H1 (cell line): ENCODE measurements around the gene HSD17B1. TPM values are rescaled to one million over a fixed set of nuclear protein-coding genes. Genes with fewer than 3 reads are reported as not detected.

ENCODE experiments used
- CTCF ChIA-PET: fragments of 300-600 bp; sonication (Branson Sonifier 250); formaldehyde crosslinking; loops from one replicate; lab custom pipeline; 2021; ENCODE audit not compliant: partially characterized antibody; lab: Charles Lee
- POLR2A ChIA-PET: fragments of 300-600 bp; sonication (Branson Sonifier 250); formaldehyde crosslinking; loops from one replicate; lab custom pipeline; 2021; ENCODE audit warnings: inconsistent platforms; ENCODE audit not compliant: partially characterized antibody; lab: Charles Lee
- DNase-seq, 2 experiments: peaks; one replicate each; pipeline versions ENCODE4 v3.0.0 to v3.0.0-alpha.2; 2010 to 2022; ENCODE audit warnings: low spot score in 2 of 2, low read depth in 1 of 2, mixed read lengths in 1 of 2
- FAIRE-seq: peaks from 2 replicates; lab custom pipeline; 2011; peaks lifted over from hg19 to GRCh38; lab: Jason Lieb, UNC
- H2AFZ ChIP-seq: 2 replicates; pipeline ENCODE4 v1.8.1; 2012; ENCODE audit warnings: low read length, inconsistent platforms
- H2AK5ac ChIP-seq: 2 replicates; pipeline ENCODE4 v1.6.1; 2013; ENCODE audit warnings: low read depth, low read length
- H2BK120ac ChIP-seq: replicated peaks from 2 replicates; pipeline ENCODE3; 2013; ENCODE audit warnings: low read depth, low read length, inconsistent platforms
- H2BK12ac ChIP-seq: 2 replicates; pipeline ENCODE4 v1.6.1; 2013; ENCODE audit warnings: low read depth, low read length
- H2BK15ac ChIP-seq: 2 replicates; pipeline ENCODE4 v1.6.1; 2013; ENCODE audit warnings: low read length
- H2BK20ac ChIP-seq: 2 replicates; pipeline ENCODE4 v1.6.1; 2013; ENCODE audit warnings: low read length
- H2BK5ac ChIP-seq: 2 replicates; pipeline ENCODE4 v1.6.1; 2013; ENCODE audit warnings: low read depth, low read length
- H3K14ac ChIP-seq: 2 replicates; pipeline ENCODE4 v1.6.1; 2013; ENCODE audit warnings: inconsistent platforms; ENCODE audit not compliant: insufficient read length
- H3K18ac ChIP-seq: 2 replicates; pipeline ENCODE4 v1.6.1; 2013; ENCODE audit warnings: low read length; ENCODE audit errors: extremely low read depth
- H3K23ac ChIP-seq: 2 replicates; pipeline ENCODE4 v1.6.1; 2013; ENCODE audit warnings: inconsistent platforms; ENCODE audit not compliant: insufficient read length
- H3K23me2 ChIP-seq: 2 replicates; pipeline ENCODE4 v1.6.1; 2013; ENCODE audit warnings: low read depth, low read length
- H3K27ac ChIP-seq: 2 replicates; pipeline ENCODE4 v1.6.1; 2011; ENCODE audit warnings: low read depth, low read length, inconsistent platforms
- H3K27me3 ChIP-seq, 4 experiments: replicated peaks in 1 of 4; 1 replicate in 1 of 4; 2 replicates in 3 of 4; pipeline versions ENCODE4 v1.6.1 to v1.8.1; 2011 to 2013; ENCODE audit warnings: low read length in 3 of 4, mild to moderate bottlenecking in 3 of 4, inconsistent platforms in 2 of 4, mixed read lengths in 2 of 4, moderate library complexity in 1 of 4; ENCODE audit not compliant: control insufficient read depth in 3 of 4, insufficient read depth in 3 of 4; ENCODE audit errors: extremely low read depth in 1 of 4
- H3K36me3 ChIP-seq, 4 experiments: 2 replicates each; pipeline versions ENCODE4 v1.6.1 to v1.8.1; 2011 to 2013; ENCODE audit warnings: mild to moderate bottlenecking in 4 of 4, low read length in 3 of 4, moderate library complexity in 2 of 4, control low read depth in 1 of 4, inconsistent platforms in 1 of 4; ENCODE audit not compliant: insufficient read depth in 4 of 4, control insufficient read depth in 2 of 4
- H3K4ac ChIP-seq: replicated peaks from 2 replicates; pipeline ENCODE3; 2013; ENCODE audit warnings: low read length, low read depth, mixed read lengths, inconsistent platforms; ENCODE audit not compliant: insufficient read length
- H3K4me1 ChIP-seq, 4 experiments: replicated peaks in 1 of 4; 1 replicate in 1 of 4; 2 replicates in 3 of 4; pipeline versions ENCODE4 v1.6.1 to v1.8.1; 2011 to 2013; ENCODE audit warnings: low read length in 3 of 4, inconsistent platforms in 2 of 4, mixed read lengths in 1 of 4; ENCODE audit not compliant: insufficient read depth in 4 of 4, control insufficient read depth in 3 of 4
- H3K4me2 ChIP-seq, 2 experiments: 2 replicates each; pipeline versions ENCODE4 v1.6.1 to v1.8.1; 2011 to 2013; ENCODE audit warnings: low read depth in 2 of 2, low read length in 2 of 2, control low read depth in 1 of 2, inconsistent platforms in 1 of 2, mild to moderate bottlenecking in 1 of 2; ENCODE audit not compliant: insufficient read depth in 1 of 2
- H3K4me3 ChIP-seq, 4 experiments: fragments of 200-600, 300-600 bp in 1 of 4; sonication (generic), shearing (Covaris generic), sonication (Bioruptor Twin) in 1 of 4; 2 replicates each; pipeline versions ENCODE4 v1.5.1 to v1.8.1; 2011 to 2016; ENCODE audit warnings: low read length in 4 of 4, low read depth in 3 of 4, control low read depth in 2 of 4, inconsistent platforms in 2 of 4, mild to moderate bottlenecking in 2 of 4, mixed read lengths in 1 of 4, moderate library complexity in 1 of 4; ENCODE audit not compliant: insufficient read depth in 2 of 4; ENCODE audit errors: extremely low read depth in 1 of 4
- H3K56ac ChIP-seq: replicated peaks from 2 replicates; pipeline ENCODE3; 2013; ENCODE audit warnings: low read depth, mild to moderate bottlenecking, mixed read lengths, low read length, inconsistent platforms; ENCODE audit not compliant: insufficient read length
- H3K79me1 ChIP-seq: 2 replicates; pipeline ENCODE4 v1.6.1; 2013; ENCODE audit warnings: low read depth, low read length, control low read depth
- H3K79me2 ChIP-seq, 2 experiments: 2 replicates each; pipeline versions ENCODE4 v1.6.1 to v1.8.1; 2012 to 2013; ENCODE audit warnings: low read length in 2 of 2, mild to moderate bottlenecking in 2 of 2, inconsistent platforms in 1 of 2; ENCODE audit not compliant: insufficient read depth in 2 of 2, control insufficient read depth in 1 of 2
- H3K9ac ChIP-seq, 4 experiments: replicated peaks in 1 of 4; 1 replicate in 1 of 4; 2 replicates in 3 of 4; pipeline versions ENCODE4 v1.6.1 to v1.8.1; 2011 to 2013; ENCODE audit warnings: low read depth in 3 of 4, low read length in 3 of 4, control low read depth in 2 of 4, mild to moderate bottlenecking in 2 of 4, moderate library complexity in 2 of 4, inconsistent platforms in 1 of 4; ENCODE audit errors: extremely low read depth in 1 of 4
- H3K9me3 ChIP-seq, 2 experiments: 2 replicates each; pipeline versions ENCODE4 v1.6.1 to v1.8.1; 2012 to 2013; ENCODE audit warnings: mild to moderate bottlenecking in 2 of 2, moderate library complexity in 2 of 2, control low read depth in 1 of 2, inconsistent platforms in 1 of 2, low read depth in 1 of 2, low read length in 1 of 2, mixed read lengths in 1 of 2; ENCODE audit not compliant: insufficient read depth in 2 of 2
- H4K20me1 ChIP-seq, 2 experiments: replicated peaks in 1 of 2; 2 replicates each; pipeline versions ENCODE3 to v1.8.1; 2011 to 2013; ENCODE audit warnings: inconsistent platforms in 2 of 2, low read length in 2 of 2, mild to moderate bottlenecking in 1 of 2; ENCODE audit not compliant: insufficient read depth in 2 of 2, control insufficient read depth in 1 of 2
- H4K5ac ChIP-seq: 2 replicates; pipeline ENCODE4 v1.6.1; 2013; ENCODE audit warnings: low read length, low read depth, mixed read lengths, inconsistent platforms; ENCODE audit not compliant: insufficient read length
- H4K8ac ChIP-seq: 2 replicates; pipeline ENCODE4 v1.8.0; 2013; ENCODE audit warnings: mild to moderate bottlenecking, moderate library complexity, low read length, inconsistent platforms; ENCODE audit not compliant: insufficient read depth; ENCODE audit errors: extremely low read depth
- H4K91ac ChIP-seq: replicated peaks from 2 replicates; pipeline ENCODE3; 2013; ENCODE audit warnings: low read length, mixed read lengths, inconsistent platforms; ENCODE audit not compliant: insufficient read length
- ASH2L ChIP-seq: fragments of 200-600, 300-600 bp; sonication (generic); IDR thresholded peaks from one replicate; pipeline ENCODE4 v1.7.1; 2017; ENCODE audit warnings: low read length
- ATF3 ChIP-seq: IDR thresholded peaks from 2 replicates; pipeline ENCODE4 v1.6.1; 2011; ENCODE audit warnings: low read depth, mild to moderate bottlenecking, low read length; ENCODE audit not compliant: insufficient read depth
- BCL11A ChIP-seq, 2 experiments: IDR thresholded peaks; one replicate each; pipeline ENCODE4 v1.6.1; 2011; ENCODE audit warnings: low read depth in 2 of 2, low read length in 2 of 2, mild to moderate bottlenecking in 2 of 2
- CBX8 ChIP-seq: fragments of 300-800, 300-1000 bp; sonication (generic); IDR thresholded peaks from 2 replicates; pipeline ENCODE4 v1.7.1; 2016; ENCODE audit warnings: low read depth, low read length, borderline replicate concordance
- CHD1 ChIP-seq: IDR thresholded peaks from 2 replicates; pipeline ENCODE4 v1.6.1; 2012; ENCODE audit warnings: low read depth, low read length, improper control_type of control experiment
- MAFK ChIP-seq: IDR thresholded peaks from 2 replicates; pipeline ENCODE4 v1.6.1; 2012; ENCODE audit warnings: low read depth, mild to moderate bottlenecking, improper control_type of control experiment, low read length
- NANOG ChIP-seq: IDR thresholded peaks from 2 replicates; pipeline ENCODE4 v1.6.1; 2011; ENCODE audit warnings: low read length, low read depth, mild to moderate bottlenecking, inconsistent platforms; ENCODE audit not compliant: insufficient read depth, poor library complexity, severe bottlenecking
- POLR2AphosphoS5 ChIP-seq: IDR thresholded peaks from 2 replicates; pipeline ENCODE4 v1.6.1; 2011; ENCODE audit warnings: low read depth, low read length
- RXRA ChIP-seq: IDR thresholded peaks from 2 replicates; pipeline ENCODE4 v1.6.1; 2011; ENCODE audit warnings: low read depth, mild to moderate bottlenecking, low read length, moderate library complexity; ENCODE audit not compliant: insufficient read depth
- SIX5 ChIP-seq: IDR thresholded peaks from 2 replicates; pipeline ENCODE4 v1.6.1; 2011; ENCODE audit warnings: mild to moderate bottlenecking, low read depth, low read length
- SUZ12 ChIP-seq: fragments of 200-600 bp; sonication (generic); IDR thresholded peaks from 2 replicates; pipeline ENCODE4 v1.6.1; 2012; ENCODE audit warnings: mild to moderate bottlenecking, inconsistent platforms, low read length, moderate library complexity, mixed read lengths
- TBP ChIP-seq: IDR thresholded peaks from 2 replicates; pipeline ENCODE4 v1.6.1; 2011; ENCODE audit warnings: low read depth, low read length, improper control_type of control experiment
- WGBS, 2 experiments: shearing (Covaris generic) in 1 of 2; methylation state at CpG; one replicate each; pipeline versions ENCODE4 v1.1.6 to v1.1.7; 2013 to 2015; ENCODE audit warnings: low lambda C conversion rate in 2 of 2, mixed read lengths in 2 of 2, inconsistent platforms in 1 of 2, low coverage in 1 of 2, missing lambda C conversion rate in 1 of 2; ENCODE audit not compliant: insufficient replicate concordance in 2 of 2, insufficient coverage in 1 of 2, insufficient read length in 1 of 2; ENCODE audit errors: extremely low coverage in 1 of 2, missing lambda C conversion rate in 1 of 2; 5-methylcytosine and 5-hydroxymethylcytosine counted together
- polyA plus RNA-seq, 7 experiments: library from polyadenylated mRNA; depleted of rRNA in 3 of 7; stranded (reverse) in 5 of 7; unstranded in 2 of 7; fragments of >200 nt in 5 of 7; fragments of 200-250 nt in 2 of 7; gene quantifications; 1 replicate in 5 of 7; 2 replicates in 1 of 7; 4 replicates in 1 of 7; pipeline versions ENCODE4 v1.2.1 to v1.2.3, GENCODE V29; 2011 to 2013; ENCODE audit warnings: missing spikeins in 2 of 7, mixed read lengths in 2 of 7
- total RNA-seq: library from RNA; stranded (reverse); fragmentation: NEBNext Ultra II Directional; extraction: Animal tissue kit (Norgen Biotek cat#: 25700); gene quantifications from 2 replicates; pipeline ENCODE4 v1.2.1, GENCODE V29; 2021

The HSD17B1 gene
- total and polyA plus RNA-seq, 2 of the 8 experiments (the other 6 are each of a cell fraction or from before 2014, with no cell fraction given): 0.88 to 1.0 TPM

- H3K9ac ChIP-seq: peak overlapping the region in 3 of 4 experiments; percentile 56 to 71 (median 62); a peak in 4 of 7 replicates
- peaks cover 9% of the 10 kb centered on the region for H3K23me2 ChIP-seq
- H2AFZ ChIP-seq: no peak overlapping the region
- CTCF ChIA-PET: interaction anchor here (1.5 to 5.1 kb wide), 3 partner anchors 11 to 20 kb away, joined by 5 to 28 read pairs (median 10); no protein-coding TSS in a partner anchor
- 0 out of 2 replicates have a peak overlapping the region, but pooled peaks have one; percentile 75 for H2BK12ac ChIP-seq
- no peaks in the 10 kb centered on the region for H3K79me2 ChIP-seq
- peak overlapping the region; percentile 45; the same call in 1 of the 2 replicates for H2AK5ac ChIP-seq
- H3K36me3 ChIP-seq: peaks cover 0 to 9% (median 4%) of the 10 kb centered on the region in 4 experiments; a peak in 3 of 8 replicates
- peak overlapping the region; percentile 34 for H3K56ac ChIP-seq
- H3K79me1 ChIP-seq: no peaks in the 10 kb centered on the region; the same call in 1 of the 2 replicates
- peaks cover 0 to 15% (median 13%) of the 10 kb centered on the region in 4 experiments; a peak in 6 of 7 replicates for H3K4me1 ChIP-seq
- no peak overlapping the region for H3K18ac ChIP-seq
- H3K9me3 ChIP-seq: no peaks in the 10 kb centered on the region
- peak overlapping the region; percentile 25 for H4K91ac ChIP-seq
- no peak overlapping the region for H3K23ac ChIP-seq
- no peak overlapping the region for H2BK120ac ChIP-seq
- DNase-seq (no peak), FAIRE-seq (no peak)
- H3K27me3 ChIP-seq: no peaks in the 10 kb centered on the region; a peak in 1 of 7 replicates
- H4K8ac ChIP-seq: 0 out of 2 replicates have a peak overlapping the region, but pooled peaks have one; percentile 87
- peaks cover 1 to 2% of the 10 kb centered on the region in 2 experiments for H4K20me1 ChIP-seq
- no peak overlapping the region for H3K27ac ChIP-seq
- H2BK5ac ChIP-seq: peak overlapping the region; percentile 79
- H3K4ac ChIP-seq: peak overlapping the region; percentile 92
- H3K14ac ChIP-seq: no peak overlapping the region
- H3K4me3 ChIP-seq: peak overlapping the region; percentile 50 to 72 (median 62)
- no peak overlapping the region for H2BK15ac ChIP-seq
- peak overlapping the region; percentile 94 to 95 for H3K4me2 ChIP-seq
- POLR2A ChIA-PET: interaction anchor here (0.8 to 4.3 kb wide), 9 partner anchors 10 to 209 kb away, joined by 3 to 43 read pairs (median 8); partner anchors contain the start of genes CAVIN1 and COASY
- H4K5ac ChIP-seq: peak overlapping the region; percentile 70
- H2BK20ac ChIP-seq: no peak overlapping the region
- WGBS, 2 experiments: 90% methylated on average over 28 of the region's 31 CpGs; no CpG with 5 or more reads in 1 of the 2 experiments
- TF ChIP-seq CHD1: no peak
- no peak; the same call in 1 of the 2 replicates for TF ChIP-seq POLR2AphosphoS5
- TF ChIP-seq MAFK: no peak
- no peak for TF ChIP-seq RXRA
- TF ChIP-seq BCL11A (IDR thresholded peaks at IDR 0.05; ENCODE audit: low read depth in 2 of 2, low read length in 2 of 2): no peak
- TF ChIP-seq NANOG: no peak
- TF ChIP-seq ATF3: no peak
- no peak for TF ChIP-seq SIX5
- TF ChIP-seq CBX8: no peak
- no peak for TF ChIP-seq ASH2L
- TF ChIP-seq TBP: no peak
- TF ChIP-seq SUZ12: no peak
These were observed 15.4 kb upstream of the HSD17B1 start for GRCh38 chr17:42537156-42537805.
